Caco-2 (cell line): ENCODE data around the gene RND2. TPM values are rescaled to one million over a fixed set of nuclear protein-coding genes. Genes with fewer than 3 reads are reported as not detected.
"Not testable (repeated sequence)": the region's sequence is repeated elsewhere in the genome, so short reads cannot be mapped to it uniquely, and the experiment has no call there.

Experiments
- Bru-seq: library from RNA; stranded (reverse); fragments of 400-500 nt; gene quantifications from one replicate; lab custom pipeline; 2021; lab: Mats Ljungman, UMichigan
- BruChase-seq, 2 experiments: library from RNA; stranded (reverse); fragments of 400-500 nt; gene quantifications; one replicate each; lab custom pipeline; 2021; lab: Mats Ljungman, UMichigan
- BruUV-seq: library from RNA; stranded (reverse); fragments of 400-500 nt; replicated peaks from 2 replicates; lab custom pipeline; 2021; lab: Mats Ljungman, UMichigan
- CTCF ChIA-PET: fragments of 300-600 bp; sonication (Branson Sonifier 250); formaldehyde crosslinking; loops from one replicate; lab custom pipeline; 2022; ENCODE audit warnings: antibody characterized with exemption; lab: Charles Lee
- POLR2A ChIA-PET: fragments of 300-600 bp; sonication (Branson Sonifier 250); formaldehyde crosslinking; loops from one replicate; lab custom pipeline; 2022; ENCODE audit warnings: antibody characterized with exemption; lab: Charles Lee
- DNase-seq, 2 experiments: peaks; one replicate each; pipeline versions ENCODE4 v3.0.0 to v3.0.0-alpha.2; 2020 to 2022
- H3K27me3 ChIP-seq: replicated peaks from 2 replicates; pipeline ENCODE4 v1.6.0; 2011; ENCODE audit warnings: low read length; ENCODE audit not compliant: control insufficient read depth, insufficient read depth
- H3K36me3 ChIP-seq: 2 replicates; pipeline ENCODE4 v1.5.1; 2011; ENCODE audit warnings: low read length; ENCODE audit not compliant: control insufficient read depth, insufficient read depth
- H3K4me1 ChIP-seq: fragments of 250-450 bp; sonication (Bioruptor Pico); 2 replicates; pipeline ENCODE4 v1.5.1; 2020; ENCODE audit warnings: mild to moderate bottlenecking
- H3K4me3 ChIP-seq: 2 replicates; pipeline ENCODE4 v1.5.1; 2011; ENCODE audit warnings: low read depth, mild to moderate bottlenecking, control low read depth, low read length
- H3K9me3 ChIP-seq: fragments of 250-450 bp; sonication (Bioruptor Pico); 2 replicates; pipeline ENCODE4 v1.5.1; 2020; ENCODE audit warnings: mild to moderate bottlenecking, moderate library complexity
- H3K27ac Mint-ChIP-seq: one replicate; pipeline ENCODE4 v1.8.0; 2022; ENCODE audit warnings: mixed read lengths; ENCODE audit not compliant: unreplicated experiment
- H3K27me3 Mint-ChIP-seq: one replicate; pipeline ENCODE4 v1.8.0; 2022; ENCODE audit warnings: mixed read lengths; ENCODE audit not compliant: insufficient read depth, unreplicated experiment
- H3K36me3 Mint-ChIP-seq: one replicate; pipeline ENCODE4 v1.8.0; 2022; ENCODE audit warnings: mild to moderate bottlenecking, mixed read lengths; ENCODE audit not compliant: insufficient read depth, unreplicated experiment
- H3K4me1 Mint-ChIP-seq: one replicate; pipeline ENCODE4 v1.8.0; 2022; ENCODE audit warnings: low read depth, mixed read lengths; ENCODE audit not compliant: unreplicated experiment
- H3K4me3 Mint-ChIP-seq: one replicate; pipeline ENCODE4 v1.8.0; 2022; ENCODE audit warnings: mild to moderate bottlenecking, moderate library complexity, mixed read lengths; ENCODE audit not compliant: unreplicated experiment
- H3K9me3 Mint-ChIP-seq: one replicate; pipeline ENCODE4 v1.8.0; 2022; ENCODE audit warnings: mixed read lengths; ENCODE audit not compliant: unreplicated experiment
- CTCF ChIP-seq, 2 experiments: fragments of 200-600 bp in 1 of 2; IDR thresholded peaks; 1 replicate in 1 of 2; 2 replicates in 1 of 2; pipeline versions ENCODE4 v1.5.1 to v1.8.0; 2011 to 2022; ENCODE audit warnings: antibody characterized with exemption in 1 of 2, control low read depth in 1 of 2, inconsistent platforms in 1 of 2, low read depth in 1 of 2, low read length in 1 of 2, mild to moderate bottlenecking in 1 of 2, moderate library complexity in 1 of 2; ENCODE audit not compliant: insufficient read depth in 1 of 2, severe bottlenecking in 1 of 2, unreplicated experiment in 1 of 2
- intact Hi-C: fragments of 100-400 bp; cut with micrococcal nuclease; formaldehyde crosslinking; loops from one replicate; pipeline ENCODE4 v1.10.0; 2022; ENCODE audit not compliant: unreplicated experiment
- long read RNA-seq: library from polyadenylated mRNA; stranded (forward); transcript quantifications from one replicate; pipeline ENCODE4 v2.0.0, GENCODE V29; 2022
- total RNA-seq: library from RNA; stranded (reverse); gene quantifications from 2 replicates; pipeline ENCODE4 v1.2.3, GENCODE V29; 2022

The RND2 gene, protein sequence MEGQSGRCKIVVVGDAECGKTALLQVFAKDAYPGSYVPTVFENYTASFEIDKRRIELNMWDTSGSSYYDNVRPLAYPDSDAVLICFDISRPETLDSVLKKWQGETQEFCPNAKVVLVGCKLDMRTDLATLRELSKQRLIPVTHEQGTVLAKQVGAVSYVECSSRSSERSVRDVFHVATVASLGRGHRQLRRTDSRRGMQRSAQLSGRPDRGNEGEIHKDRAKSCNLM
- total RNA-seq (1.2 and 1.7 TPM in 2 replicates), Bru-seq, nascent RNA (percentile 24 among the genes with signal in this experiment), BruChase-seq, experiment 1, labeled RNA remaining after a 2-hour chase (percentile 24 among the genes with signal in this experiment), BruChase-seq, experiment 2, labeled RNA remaining after a 6-hour chase (percentile 34 among the genes with signal in this experiment)
- long read RNA-seq: 0 reads

GRCh38 chr17:43024407-43025289 lies at the start of gene RND2:
Gene RND2, plus strand, starts transcription at chr17:43025231. Its CDS starts 117 bp downstream, at chr17:43025348.
- no peaks in the 10 kb centered on the region; the same call in 1 of the 2 replicates for H3K36me3 ChIP-seq
- peak within 1 kb of the TSS; percentile 85 for H3K27ac Mint-ChIP-seq
- H3K36me3 Mint-ChIP-seq: peaks cover 20% of the 10 kb centered on the region
- H3K9me3 Mint-ChIP-seq: no peaks in the 10 kb centered on the region
- H3K4me1 Mint-ChIP-seq: peaks cover 2% of the 10 kb centered on the region
- no peaks in the 10 kb centered on the region for H3K9me3 ChIP-seq
- no peaks in the 10 kb centered on the region for H3K27me3 Mint-ChIP-seq
- ChIA-PET POLR2A (interaction anchor here (1.0 to 1.9 kb wide), 4 partner anchors 27 to 343 kb away, joined by 3 to 17 read pairs (median 9); partner anchors contain the start of genes BRCA1 and RPL27), CTCF (interaction anchor here (0.5 to 1.5 kb wide), 7 partner anchors 12 to 291 kb away, joined by 3 to 5 read pairs (median 4); partner anchors contain the start of genes BRCA1 and RPL27)
- BruUV-seq: no TSS peak
- peak within 1 kb of the TSS; percentile 53 for H3K4me3 ChIP-seq
- peaks cover 12% of the 10 kb centered on the region for H3K4me1 ChIP-seq
- peak; percentile 34 to 79 for TF ChIP-seq CTCF (IDR thresholded peaks at IDR 0.05; ENCODE audit: insufficient read depth in 1 of 2, low read depth in 1 of 2, low read length in 1 of 2, severe bottlenecking in 1 of 2, unreplicated experiment in 1 of 2)
- H3K27me3 ChIP-seq: no peaks in the 10 kb centered on the region
- peak; percentile 85 to 88 for DNase-seq
- H3K4me3 Mint-ChIP-seq: peak within 1 kb of the TSS; percentile 69
- intact Hi-C loops: loop anchor here (1.0 to 5.0 kb wide), 2 partner anchors 101 to 293 kb away; partner anchors contain the start of gene BRCA1

GRCh38 chr17:42975265-42975664 lies 49.8 kb upstream of the RND2 start:
- Histone ChIP-seq H3K4me3 (no peak overlapping the region), H3K27me3 (no peaks in the 10 kb centered on the region), H3K9me3 (no peaks in the 10 kb centered on the region), H3K4me1 (no peaks in the 10 kb centered on the region), H3K36me3 (no peaks in the 10 kb centered on the region)
- POLR2A ChIA-PET: no interaction called here
- Mint-ChIP-seq H3K4me1 (peaks cover 5% of the 10 kb centered on the region), H3K27me3 (no peaks in the 10 kb centered on the region), H3K36me3 (peaks cover 15% of the 10 kb centered on the region), H3K27ac (no peak overlapping the region), H3K9me3 (peaks cover 13% of the 10 kb centered on the region), H3K4me3 (no peak overlapping the region)
- CTCF ChIA-PET: no interaction called here
- TF ChIP-seq CTCF (IDR thresholded peaks at IDR 0.05; ENCODE audit: insufficient read depth in 1 of 2, low read depth in 1 of 2, low read length in 1 of 2, severe bottlenecking in 1 of 2, unreplicated experiment in 1 of 2): no peak
- DNase-seq: no peak
- intact Hi-C loops: no loop called here
- no TSS peak for BruUV-seq

DNA sequence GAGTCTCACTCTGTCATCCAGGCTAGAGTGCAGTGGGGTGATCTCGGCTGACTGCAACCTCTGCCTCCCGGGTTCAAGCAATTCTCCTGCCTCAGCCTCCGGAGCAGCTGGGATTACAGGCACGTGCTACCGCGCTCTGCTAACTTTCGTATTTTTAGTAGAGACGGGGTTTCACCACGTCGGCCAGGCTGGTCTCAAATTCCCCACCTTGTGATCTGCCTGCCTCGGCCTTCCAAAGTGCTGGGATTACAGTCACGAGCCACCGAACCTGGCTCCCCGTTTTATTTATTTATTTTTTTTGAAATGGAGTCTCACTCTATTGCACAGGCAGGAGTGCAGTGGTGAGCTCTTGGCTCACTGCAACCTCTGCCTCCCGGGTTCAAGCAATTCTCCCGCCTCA lies 49.3 kb upstream of the RND2 start:
- H3K27me3 Mint-ChIP-seq, intact Hi-C loops, H3K36me3 ChIP-seq, H3K4me3 ChIP-seq, H3K4me1 ChIP-seq, H3K27me3 ChIP-seq, BruUV-seq, H3K9me3 ChIP-seq, H3K4me3 Mint-ChIP-seq, H3K27ac Mint-ChIP-seq, CTCF ChIA-PET, H3K4me1 Mint-ChIP-seq, DNase-seq: not testable (repeated sequence)
- Mint-ChIP-seq H3K36me3 (peaks cover 20% of the 10 kb centered on the region), H3K9me3 (peaks cover 13% of the 10 kb centered on the region)
- POLR2A ChIA-PET: interaction anchor here (0.7 kb wide), 1 partner anchor 22 kb away, joined by 3 read pairs; no protein-coding TSS in a partner anchor
